NK-92 (cell line): ENCODE measurements around the gene ZNF212.
A peak's percentile ranks its signal among the peaks of the same experiment; 100 is the strongest.

Experiments used
- DNase-seq: peaks from one replicate; lab custom pipeline; 2025; ENCODE audit not compliant: unreplicated experiment; lab: John Stamatoyannopoulos, UW

Gene ZNF212

GRCh38 chr7:149239345-149240143 lies at the start of gene ZNF212:
Gene ZNF212 (plus strand): TSS chr7:149239651. CDS start chr7:149239779, 128 bp downstream.
- DNase-seq = peak; percentile 48

GRCh38 chr7:149191851-149192250 lies 47.6 kb upstream of the ZNF212 start:
- DNase-seq = no peak

- no peak for DNase-seq
Observed at GRCh38 chr7:149194799-149195179, 44.7 kb upstream of the ZNF212 start.

GRCh38 chr7:149195180-149196150 lies 44.0 kb upstream of the ZNF212 start, which contains the start of gene ZNF282:
Gene ZNF282 (plus strand): TSS chr7:149195546. CDS start chr7:149195590, 44 bp downstream.
- no peak for DNase-seq

GRCh38 chr7:149196151-149196704 lies 43.2 kb upstream of the ZNF212 start:
- DNase-seq = no peak

GRCh38 chr7:149196705-149197171 lies 42.7 kb upstream of the ZNF212 start:
- no peak for DNase-seq

GRCh38 chr7:149197675-149198074 lies 41.8 kb upstream of the ZNF212 start:
- no peak for DNase-seq

DNA sequence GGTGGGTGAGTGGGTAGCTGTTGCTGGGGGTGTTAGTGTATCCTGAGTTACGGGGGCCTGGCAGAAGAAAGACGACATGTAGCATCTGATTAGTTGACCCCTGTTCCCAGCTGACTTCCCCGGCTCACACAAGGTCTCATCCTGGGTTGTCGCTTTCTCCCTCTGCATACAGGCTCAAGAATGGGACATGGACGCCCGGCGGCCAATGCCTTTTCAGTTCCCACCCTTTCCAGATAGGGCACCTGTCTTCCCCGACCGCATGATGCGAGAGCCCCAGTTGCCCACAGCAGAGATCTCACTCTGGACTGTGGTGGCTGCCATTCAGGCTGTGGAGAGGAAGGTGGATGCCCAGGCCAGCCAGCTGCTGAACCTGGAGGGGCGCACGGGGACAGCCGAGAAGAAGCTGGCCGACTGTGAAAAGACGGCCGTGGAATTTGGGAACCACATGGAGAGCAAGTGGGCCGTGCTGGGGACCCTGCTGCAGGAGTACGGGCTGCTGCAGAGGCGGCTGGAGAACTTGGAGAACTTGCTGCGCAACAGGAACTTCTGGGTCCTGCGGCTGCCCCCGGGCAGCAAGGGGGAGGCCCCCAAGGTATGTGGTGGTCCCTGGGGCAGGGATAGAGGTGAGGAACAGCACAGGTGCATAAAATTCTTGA lies 41.2 kb upstream of the ZNF212 start:
- no peak for DNase-seq

GRCh38 chr7:149199234-149199995 lies 40.0 kb upstream of the ZNF212 start:
- no peak for DNase-seq

DNA sequence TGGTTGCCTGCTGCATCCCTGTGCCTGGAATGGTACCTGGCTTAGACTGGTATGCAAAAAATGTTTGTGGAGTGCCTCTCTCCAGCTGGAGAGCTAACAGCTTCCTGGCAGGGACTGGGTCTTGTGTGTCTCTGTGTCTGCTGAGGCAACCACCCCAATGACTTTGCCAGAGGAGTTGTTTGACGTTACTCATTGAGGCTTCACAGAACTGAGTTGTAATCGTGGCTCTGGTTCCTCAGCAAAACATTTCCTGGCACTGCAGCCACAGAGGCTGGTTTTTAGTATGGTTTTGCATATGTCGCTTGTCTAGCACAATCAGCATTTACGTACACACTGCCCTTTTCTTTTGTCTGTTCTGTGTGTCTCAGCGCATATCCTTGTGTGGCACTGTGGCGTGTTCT lies 36.6 kb upstream of the ZNF212 start:
- no peak for DNase-seq

- DNase-seq = no peak
Observed at GRCh38 chr7:149205690-149206381, 33.6 kb upstream of the ZNF212 start.

DNA sequence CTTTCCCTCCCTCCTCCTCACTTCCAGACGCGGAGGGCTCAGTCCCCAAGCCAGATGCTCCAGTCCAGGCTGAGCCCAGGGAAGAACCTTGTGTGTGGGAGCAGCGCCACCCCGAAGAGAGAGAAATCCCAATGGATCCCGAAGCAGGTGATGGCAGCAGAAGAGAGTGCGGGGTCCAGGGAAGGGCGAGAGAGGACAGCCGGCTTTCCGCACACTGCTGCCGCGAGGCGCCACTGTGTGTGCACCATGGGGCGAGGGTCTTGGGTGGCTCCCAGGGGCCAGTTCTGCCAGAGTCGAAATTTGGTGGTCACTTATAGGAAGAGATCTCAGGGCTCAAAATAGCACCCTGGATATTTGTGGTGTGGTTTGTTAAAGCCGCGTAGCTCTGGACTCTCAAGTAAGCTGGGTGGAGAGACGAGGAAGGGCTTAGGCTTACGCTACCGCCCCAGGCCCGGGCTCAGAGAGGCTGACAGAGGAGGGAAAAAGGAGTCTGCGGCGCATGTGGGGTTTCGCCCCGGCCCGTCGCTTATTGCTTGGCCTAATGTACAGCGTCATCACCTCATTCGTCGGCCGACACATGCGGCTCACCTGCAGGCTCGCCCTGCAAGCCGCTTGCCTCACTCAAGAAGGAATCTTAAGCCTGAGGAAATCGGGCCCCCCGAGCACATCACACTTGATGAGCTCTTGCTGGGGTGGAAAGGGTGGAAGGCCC lies 32.0 kb upstream of the ZNF212 start:
- DNase-seq = no peak

DNA sequence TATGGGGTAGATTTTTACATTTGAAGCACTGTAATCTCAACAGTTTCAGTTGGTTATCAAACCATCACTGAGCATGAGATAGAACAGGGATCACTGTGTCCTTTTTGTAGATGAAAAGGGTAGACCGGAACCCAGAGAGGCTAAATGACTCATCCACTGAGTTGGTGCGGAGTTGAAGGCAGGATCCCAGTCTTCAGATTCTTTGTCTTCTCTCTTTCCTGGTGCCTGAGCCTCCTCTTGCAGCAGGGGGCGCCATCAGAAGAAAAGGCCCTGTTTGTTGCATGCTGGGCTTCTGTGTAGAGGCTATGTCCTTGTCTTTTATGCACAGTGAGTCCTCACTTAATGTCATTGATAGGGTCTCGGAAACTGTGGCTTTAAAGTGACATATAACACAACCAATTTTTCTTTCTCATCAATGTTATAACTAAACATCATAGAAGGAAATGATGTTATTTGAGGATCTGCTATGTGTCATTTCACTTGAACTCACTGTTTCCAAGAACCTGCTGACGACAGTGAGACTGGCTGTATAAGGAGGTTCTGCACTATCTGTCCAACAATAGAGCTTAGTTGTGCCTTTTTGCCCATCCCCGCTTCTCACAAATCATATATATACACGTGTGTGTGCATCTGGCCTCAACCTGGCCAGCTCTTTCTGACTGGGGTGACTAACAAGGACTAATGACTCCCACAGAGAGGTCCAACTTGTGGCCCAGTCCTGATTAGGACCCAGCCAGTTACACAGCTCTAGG lies 29.8 kb upstream of the ZNF212 start:
- peak; percentile 6 for DNase-seq

DNA sequence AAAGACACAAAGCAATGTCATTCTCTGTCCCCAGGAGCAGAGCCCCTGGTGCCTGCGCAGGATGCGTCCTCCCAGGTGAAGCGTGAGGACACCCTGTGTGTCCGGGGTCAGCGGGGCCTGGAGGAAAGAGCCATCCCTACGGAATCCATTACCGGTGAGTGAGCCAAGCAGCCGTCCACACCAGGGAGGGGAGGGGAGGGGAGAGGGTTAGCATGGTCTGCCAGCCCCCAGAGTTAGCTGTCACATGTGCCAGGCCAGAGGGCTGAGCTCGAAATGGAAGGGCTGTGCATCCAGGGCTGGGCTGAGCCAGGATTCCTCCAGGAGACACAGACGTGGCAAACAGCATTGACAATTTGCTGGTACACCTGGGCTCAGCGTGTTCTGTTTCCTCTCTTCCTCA lies 28.9 kb upstream of the ZNF212 start:
- DNase-seq = no peak

- DNase-seq = no peak
Observed at GRCh38 chr7:149214020-149214720, 25.3 kb upstream of the ZNF212 start.

- DNase-seq = no peak
Observed at GRCh38 chr7:149216402-149216801, 23.0 kb upstream of the ZNF212 start.

DNA sequence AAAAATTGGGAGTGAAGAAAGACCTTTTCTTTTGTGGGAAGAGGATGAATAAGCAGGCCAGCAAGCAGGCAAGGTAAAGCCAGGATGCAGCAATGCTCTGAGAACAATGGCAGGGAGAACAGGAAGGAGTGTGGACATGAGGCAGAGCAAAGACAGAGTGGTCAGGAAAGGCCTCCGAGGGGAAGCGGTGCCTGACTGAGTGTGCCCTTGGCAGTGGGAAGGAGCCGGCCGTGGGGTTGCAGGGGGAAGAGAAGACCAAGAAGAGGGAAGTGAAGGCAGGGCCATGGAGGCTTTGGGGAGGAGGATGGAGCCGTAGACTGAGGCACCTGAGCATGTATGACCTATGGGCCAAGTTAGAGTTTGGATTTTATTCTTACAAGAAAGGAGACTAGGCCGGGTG lies 21.9 kb upstream of the ZNF212 start:
- DNase-seq = no peak
